NB4 (cell line): ENCODE measurements around the gene KAT7.

ENCODE experiments used
- DNase-seq: peaks from one replicate; pipeline ENCODE4 v3.0.0; 2010; ENCODE audit warnings: low read depth
- H3K4me3 ChIP-seq: one replicate; pipeline ENCODE4 v1.5.1; 2011; ENCODE audit warnings: mild to moderate bottlenecking, low read depth, low read length, moderate library complexity
- MYC ChIP-seq: IDR thresholded peaks from 2 replicates; pipeline ENCODE4 v1.6.1; 2011; ENCODE audit warnings: low read depth, low read length
- POLR2A ChIP-seq: IDR thresholded peaks from 2 replicates; pipeline ENCODE4 v1.6.1; 2011; ENCODE audit warnings: mild to moderate bottlenecking; ENCODE audit not compliant: insufficient read length; ENCODE audit errors: extremely low read depth
- TF ChIP-seq, protein P1 (sequence below): IDR thresholded peaks from one replicate; pipeline ENCODE4 v1.5.1; 2012; ENCODE audit warnings: low read depth, low read length
- TF ChIP-seq, protein P2 (sequence below): IDR thresholded peaks from 2 replicates; pipeline ENCODE4 v1.6.1; 2011; ENCODE audit warnings: low read depth, low read length

Gene KAT7

DNA sequence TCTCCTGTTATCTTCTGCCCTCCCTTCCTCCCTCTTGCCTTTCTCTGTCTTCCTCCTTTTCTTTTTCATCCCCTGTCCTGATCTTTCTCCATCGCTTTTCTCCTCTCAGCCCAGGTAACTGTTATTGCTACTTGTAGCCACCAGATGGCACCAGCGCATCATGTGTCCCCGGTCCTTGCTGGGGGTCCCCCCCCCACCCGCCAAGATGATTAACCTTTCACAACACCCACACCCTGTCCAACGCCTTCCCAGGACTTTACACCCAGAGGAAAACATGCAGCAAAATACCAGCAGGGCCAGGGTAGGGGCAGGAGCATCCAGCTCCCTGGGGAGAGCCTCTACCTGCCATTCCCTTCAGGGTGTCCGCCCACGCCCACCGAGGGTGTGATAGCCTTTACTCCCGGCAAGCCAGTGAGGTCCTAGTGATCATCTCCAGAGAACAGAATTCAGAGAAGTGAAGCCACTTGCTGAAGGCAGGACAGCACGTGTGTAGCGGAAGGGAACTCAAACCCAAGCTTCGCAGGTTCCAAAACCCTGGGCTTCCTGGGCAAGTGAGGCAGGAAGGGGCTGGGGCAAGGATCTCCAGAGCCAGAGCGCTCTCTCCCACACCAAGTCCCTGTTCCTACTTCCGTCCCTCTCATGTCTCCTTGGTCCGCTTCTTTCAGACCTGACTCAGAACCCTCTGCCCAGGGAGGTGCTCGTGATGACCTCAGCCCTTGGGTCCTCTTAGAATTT is 72.8 kb downstream of the KAT7 start:
- no peak for TF ChIP-seq POLR2A
- TF ChIP-seq, protein P1, sequence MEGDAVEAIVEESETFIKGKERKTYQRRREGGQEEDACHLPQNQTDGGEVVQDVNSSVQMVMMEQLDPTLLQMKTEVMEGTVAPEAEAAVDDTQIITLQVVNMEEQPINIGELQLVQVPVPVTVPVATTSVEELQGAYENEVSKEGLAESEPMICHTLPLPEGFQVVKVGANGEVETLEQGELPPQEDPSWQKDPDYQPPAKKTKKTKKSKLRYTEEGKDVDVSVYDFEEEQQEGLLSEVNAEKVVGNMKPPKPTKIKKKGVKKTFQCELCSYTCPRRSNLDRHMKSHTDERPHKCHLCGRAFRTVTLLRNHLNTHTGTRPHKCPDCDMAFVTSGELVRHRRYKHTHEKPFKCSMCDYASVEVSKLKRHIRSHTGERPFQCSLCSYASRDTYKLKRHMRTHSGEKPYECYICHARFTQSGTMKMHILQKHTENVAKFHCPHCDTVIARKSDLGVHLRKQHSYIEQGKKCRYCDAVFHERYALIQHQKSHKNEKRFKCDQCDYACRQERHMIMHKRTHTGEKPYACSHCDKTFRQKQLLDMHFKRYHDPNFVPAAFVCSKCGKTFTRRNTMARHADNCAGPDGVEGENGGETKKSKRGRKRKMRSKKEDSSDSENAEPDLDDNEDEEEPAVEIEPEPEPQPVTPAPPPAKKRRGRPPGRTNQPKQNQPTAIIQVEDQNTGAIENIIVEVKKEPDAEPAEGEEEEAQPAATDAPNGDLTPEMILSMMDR, result peak; percentile 77
- peak; percentile 67 for DNase-seq
- H3K4me3 ChIP-seq, result no peak overlapping the region

DNA sequence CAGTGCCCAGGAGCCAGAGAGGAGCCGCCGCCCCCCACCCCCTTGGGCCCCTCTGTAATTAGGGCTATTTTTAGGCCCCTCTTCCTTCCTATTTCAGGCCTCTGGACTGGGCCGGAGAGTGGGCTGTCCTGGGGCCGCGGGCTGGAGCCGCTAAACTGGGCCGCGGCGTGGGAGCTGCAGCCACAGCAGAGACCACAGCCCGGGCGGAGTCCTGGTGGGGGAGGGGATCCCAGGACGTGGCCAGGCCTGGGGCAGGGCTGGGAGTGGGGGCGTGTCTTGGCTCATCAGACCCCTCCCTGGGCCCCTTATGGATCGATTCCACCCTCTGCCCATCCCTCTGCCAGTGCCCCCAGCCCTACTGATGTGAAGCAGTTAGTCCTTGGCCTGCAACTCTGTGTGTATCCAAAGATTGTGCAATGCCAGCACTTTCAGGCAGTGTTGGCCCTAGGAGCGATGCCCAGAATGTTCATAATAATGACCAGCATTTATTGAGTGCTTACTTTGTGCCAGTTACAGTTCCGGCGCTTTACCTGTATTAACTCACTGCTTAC is 74.4 kb downstream of the KAT7 start:
- TF ChIP-seq POLR2A (no peak), MYC (no peak)
- TF ChIP-seq, protein P1, result no peak
- TF ChIP-seq, protein P2, sequence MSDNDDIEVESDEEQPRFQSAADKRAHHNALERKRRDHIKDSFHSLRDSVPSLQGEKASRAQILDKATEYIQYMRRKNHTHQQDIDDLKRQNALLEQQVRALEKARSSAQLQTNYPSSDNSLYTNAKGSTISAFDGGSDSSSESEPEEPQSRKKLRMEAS, result no peak
- DNase-seq, result peak; percentile 40
- no peak overlapping the region for H3K4me3 ChIP-seq

DNA sequence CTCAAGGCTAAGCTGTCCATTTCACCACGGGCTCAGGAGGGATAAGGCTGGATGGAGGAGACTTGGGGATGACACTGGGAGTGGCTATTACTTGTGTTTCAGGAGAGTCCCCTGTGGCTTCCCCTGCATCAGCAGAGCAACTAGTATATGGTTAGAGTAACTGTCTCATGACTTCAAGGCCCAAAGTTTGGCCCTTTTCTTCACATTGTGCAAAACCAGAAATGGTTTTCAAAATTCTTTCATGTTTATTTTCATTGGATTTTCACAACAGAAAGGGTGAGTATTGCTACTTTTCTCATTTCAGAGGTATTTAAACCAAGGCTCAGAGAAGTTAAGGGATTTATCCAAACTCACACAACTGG is 77.5 kb downstream of the KAT7 start:
- H3K4me3 ChIP-seq, result no peak overlapping the region
- TF ChIP-seq MYC (no peak), POLR2A (no peak)
- TF ChIP-seq, protein P1, result no peak
- TF ChIP-seq, protein P2, result no peak
- DNase-seq, result no peak

DNA sequence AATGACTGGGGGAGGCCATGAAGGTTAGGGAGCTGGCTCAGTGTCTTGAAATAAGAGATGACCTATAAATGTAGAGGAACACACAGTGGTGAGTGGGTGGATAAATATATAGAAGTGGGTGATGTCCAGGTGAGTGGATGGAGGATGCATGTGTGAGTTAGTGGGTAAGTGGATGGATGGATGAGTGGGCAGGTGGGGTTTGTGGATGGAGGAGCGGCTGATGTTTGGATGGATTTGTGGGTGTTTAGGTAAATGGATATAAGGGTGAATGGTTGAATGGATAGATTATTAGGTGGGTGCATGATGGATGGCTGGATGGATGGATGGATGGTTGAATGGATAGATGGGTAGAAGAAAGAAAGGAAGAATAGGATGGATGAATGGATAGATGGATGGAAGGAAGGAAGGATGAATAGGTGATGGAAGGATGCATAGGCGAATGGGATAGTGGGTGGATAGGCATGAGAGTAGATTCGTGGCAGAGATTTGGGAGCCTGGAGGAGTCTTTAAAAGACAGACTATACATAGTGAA is 78.5 kb downstream of the KAT7 start:
- no peak for TF ChIP-seq MYC
- TF ChIP-seq, protein P1, result no peak
- TF ChIP-seq, protein P2, result no peak
- TF ChIP-seq POLR2A, result no peak

DNA sequence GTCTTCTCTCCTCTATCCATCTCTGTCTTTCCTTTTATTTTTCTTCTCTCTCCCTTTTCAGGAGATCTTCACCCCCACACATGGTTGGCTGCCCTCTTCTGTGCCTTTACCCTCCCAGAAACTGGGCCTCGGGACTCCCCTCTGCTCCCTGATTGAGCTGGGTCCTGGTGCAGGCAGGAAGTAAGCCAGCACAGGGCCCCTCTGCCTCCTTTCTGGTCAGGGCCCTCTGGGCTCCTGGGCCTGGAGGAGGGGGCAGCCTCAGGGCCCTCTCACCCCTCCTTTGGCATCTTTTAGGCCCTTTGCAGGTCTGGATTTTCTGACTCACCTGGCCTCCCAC is 80.5 kb downstream of the KAT7 start:
- TF ChIP-seq, protein P2, result no peak
- TF ChIP-seq POLR2A (no peak), MYC (no peak)
- TF ChIP-seq, protein P1, result no peak
- no peak overlapping the region for H3K4me3 ChIP-seq
- DNase-seq, result no peak

More for the DNA sequence above, 78.5 kb downstream of the KAT7 start:
- DNase-seq, result no peak
- no peak overlapping the region for H3K4me3 ChIP-seq

DNA sequence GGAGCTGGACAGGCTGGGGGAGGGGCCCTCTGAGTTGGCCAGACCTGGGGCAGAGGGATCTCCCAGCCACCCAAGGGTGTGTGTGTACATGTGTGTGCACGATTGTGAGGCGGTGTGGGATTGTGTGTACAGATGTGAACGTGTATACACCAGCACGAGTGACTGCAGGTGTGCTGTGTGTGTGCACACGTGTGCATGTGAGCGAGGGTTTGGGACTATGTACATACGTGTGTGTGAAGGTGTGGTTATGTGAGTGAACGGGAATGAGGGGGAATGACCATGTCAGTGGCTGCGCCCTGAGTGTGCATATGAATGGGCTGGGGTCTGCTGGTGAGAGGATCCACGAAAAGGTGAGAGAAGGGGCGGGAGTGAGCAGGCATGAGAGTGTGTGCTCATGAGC is 81.8 kb downstream of the KAT7 start:
- TF ChIP-seq, protein P2, result no peak
- no peak for TF ChIP-seq MYC
- TF ChIP-seq, protein P1, result no peak
- no peak for TF ChIP-seq POLR2A
- H3K4me3 ChIP-seq, result no peak overlapping the region
- no peak for DNase-seq
